Measurements from ENCODE around the gene CGB1.
"Not testable (repeated sequence)": the region's sequence is repeated elsewhere in the genome, so short reads cannot be mapped to it uniquely, and the experiment has no call there.

- TF ChIP-seq CTCF (IDR thresholded peaks at IDR 0.05); ZFX (IDR thresholded peaks at IDR 0.05; ENCODE audit: borderline replicate concordance): not testable (repeated sequence)
Measured at GRCh38 chr19:49049011-49049410, 12.3 kb upstream of the CGB1 start, which contains the start of gene CGB8.

All from 22Rv1 (cell line).